Spleen (tissue), 11 donors: ENCODE results near the gene SLC16A3. TPM values are rescaled to one million over a fixed set of nuclear protein-coding genes. Genes with fewer than 3 reads are reported as not detected.

Experiments
- DNase-seq: peaks from one replicate; pipeline ENCODE4 v3.0.0-alpha.2; 2020
- H3K27ac ChIP-seq, 8 donors: fragments of 200-600 bp; sonication (generic) in 7 of 8; 1 replicate in 4 of 8; 2 replicates in 4 of 8; pipeline versions ENCODE4 v1.5.0 to v1.8.0; 2016 to 2021; ENCODE audit warnings: inconsistent platforms in 4 of 8, mild to moderate bottlenecking in 4 of 8, moderate library complexity in 1 of 8
- H3K27me3 ChIP-seq, 7 donors: fragments of 200-600 bp; sonication (generic) in 6 of 7; replicated peaks in 1 of 7; 1 replicate in 4 of 7; 2 replicates in 3 of 7; pipeline versions ENCODE4 v1.5.0 to v1.8.0; 2016 to 2021; ENCODE audit warnings: inconsistent platforms in 3 of 7, mild to moderate bottlenecking in 1 of 7
- H3K36me3 ChIP-seq, 6 donors: fragments of 200-600 bp; sonication (generic) in 5 of 6; 1 replicate in 4 of 6; 2 replicates in 2 of 6; pipeline versions ENCODE4 v1.5.0 to v1.8.0; 2016 to 2021; ENCODE audit warnings: inconsistent platforms in 2 of 6
- H3K4me1 ChIP-seq, 6 donors: fragments of 200-600 bp; sonication (generic) in 5 of 6; 1 replicate in 3 of 6; 2 replicates in 3 of 6; pipeline versions ENCODE4 v1.5.0 to v1.8.0; 2016 to 2021; ENCODE audit warnings: inconsistent platforms in 3 of 6
- H3K4me3 ChIP-seq, 8 donors: fragments of 200-600 bp; sonication (generic) in 7 of 8; 1 replicate in 4 of 8; 2 replicates in 4 of 8; pipeline versions ENCODE4 v1.5.0 to v1.8.0; 2016 to 2021; ENCODE audit warnings: inconsistent platforms in 4 of 8, mild to moderate bottlenecking in 4 of 8, moderate library complexity in 2 of 8
- H3K9me3 ChIP-seq, 8 donors: fragments of 200-600 bp; sonication (generic) in 7 of 8; 1 replicate in 4 of 8; 2 replicates in 4 of 8; pipeline versions ENCODE4 v1.5.0 to v1.8.0; 2016 to 2021; ENCODE audit warnings: inconsistent platforms in 4 of 8
- POLR2A ChIP-seq, 3 donors: fragments of 450-650 bp; IDR thresholded peaks; one replicate each; pipeline ENCODE4 v1.5.1; 2017; ENCODE audit warnings: antibody characterized with exemption in 3 of 3, mild to moderate bottlenecking in 1 of 3
- POLR2AphosphoS5 ChIP-seq, 3 donors: sonication (generic); formaldehyde crosslinking; IDR thresholded peaks; one replicate each; pipeline ENCODE4 v1.5.1; 2017; ENCODE audit warnings: antibody characterized with exemption in 3 of 3
- WGBS, 5 donors: extraction: QIAGEN DNeasy Blood & Tissue Kit in 3 of 5; methylation state at CpG; one replicate each; pipeline versions ENCODE4 v1.1.5 to v1.1.7; 2013 to 2018; 5-methylcytosine and 5-hydroxymethylcytosine counted together
- intact Hi-C: fragments of 100-400 bp; cut with DNase I; formaldehyde crosslinking; loops from one replicate; pipeline ENCODE4 v1.15.0; 2023; ENCODE audit warnings: low total_unique reads
- polyA plus RNA-seq, 3 donors: library from polyadenylated mRNA; stranded (reverse); fragments of 200-250 nt; gene quantifications; one replicate each; pipeline ENCODE4 v1.2.1, GENCODE V29; 2013
- total RNA-seq, 7 donors: library from RNA; depleted of rRNA in 3 of 7; stranded (reverse); fragments of >200 nt in 3 of 7; fragmentation: NEBNext Ultra II Directional in 4 of 7; extraction: Animal tissue kit (Norgen Biotek cat#: 25700) in 4 of 7; gene quantifications; one replicate each; pipeline versions ENCODE4 v1.1.0 to v1.2.1, GENCODE V29; 2016 to 2021
- TF ChIP-seq, protein P1 (sequence below), 11 experiments: fragments of 200-600 bp in 7 of 11; fragments of 450-650 bp in 4 of 11; sonication (generic) in 4 of 11; IDR thresholded peaks in 8 of 11; conservative IDR thresholded peaks in 3 of 11; 1 replicate in 7 of 11; 2 replicates in 4 of 11; pipeline versions ENCODE4 v1.4.0 to v1.8.0; 2016 to 2021; ENCODE audit warnings: antibody characterized with exemption in 11 of 11, inconsistent platforms in 4 of 11, mild to moderate bottlenecking in 1 of 11
- donor health status: healthy with polysubstance abuse.
- donor health status: DM: no; HTN: no; CAD: no; lungs with moderate emphysema.
- donor health status: DM: no; HTN: no; CAD: no.
- donor health status: Bipolar disorder and iron deficiency.
- donor health status: healthy.
- donor health status: DM: no; HTN: no; CAD: no.
- donor health status: DM: yes; HTN: yes; CAD: no.

The SLC16A3 gene
- total and polyA plus RNA-seq, 10 donors = 11.1 to 185 (median 74.0) TPM

DNA sequence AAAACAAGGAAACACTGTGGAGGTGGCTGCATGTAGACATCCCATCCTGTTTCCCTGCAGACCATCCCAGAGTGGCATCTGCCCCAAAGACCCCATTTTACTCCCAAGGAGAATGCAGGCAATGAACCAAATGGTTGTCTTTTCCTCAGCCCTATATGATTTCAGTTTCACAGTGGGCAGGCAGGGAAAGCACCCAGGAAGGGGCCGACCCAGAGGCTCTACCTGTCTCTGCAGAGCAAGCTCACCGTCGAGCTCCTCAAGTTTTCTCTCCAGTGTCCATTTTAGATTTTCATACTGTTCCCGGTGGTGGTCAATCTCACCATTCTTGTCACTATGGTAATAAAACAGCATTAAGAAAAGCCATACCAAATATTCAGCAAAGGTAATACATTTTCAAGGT is 30.8 kb upstream of the SLC16A3 start:
- TF ChIP-seq, protein P1, sequence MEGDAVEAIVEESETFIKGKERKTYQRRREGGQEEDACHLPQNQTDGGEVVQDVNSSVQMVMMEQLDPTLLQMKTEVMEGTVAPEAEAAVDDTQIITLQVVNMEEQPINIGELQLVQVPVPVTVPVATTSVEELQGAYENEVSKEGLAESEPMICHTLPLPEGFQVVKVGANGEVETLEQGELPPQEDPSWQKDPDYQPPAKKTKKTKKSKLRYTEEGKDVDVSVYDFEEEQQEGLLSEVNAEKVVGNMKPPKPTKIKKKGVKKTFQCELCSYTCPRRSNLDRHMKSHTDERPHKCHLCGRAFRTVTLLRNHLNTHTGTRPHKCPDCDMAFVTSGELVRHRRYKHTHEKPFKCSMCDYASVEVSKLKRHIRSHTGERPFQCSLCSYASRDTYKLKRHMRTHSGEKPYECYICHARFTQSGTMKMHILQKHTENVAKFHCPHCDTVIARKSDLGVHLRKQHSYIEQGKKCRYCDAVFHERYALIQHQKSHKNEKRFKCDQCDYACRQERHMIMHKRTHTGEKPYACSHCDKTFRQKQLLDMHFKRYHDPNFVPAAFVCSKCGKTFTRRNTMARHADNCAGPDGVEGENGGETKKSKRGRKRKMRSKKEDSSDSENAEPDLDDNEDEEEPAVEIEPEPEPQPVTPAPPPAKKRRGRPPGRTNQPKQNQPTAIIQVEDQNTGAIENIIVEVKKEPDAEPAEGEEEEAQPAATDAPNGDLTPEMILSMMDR (IDR thresholded peaks at IDR 0.05 in 8 of 11, conservative IDR thresholded peaks at IDR 0.05 in 3 of 11) = no peak
- TF ChIP-seq POLR2A (IDR thresholded peaks at IDR 0.05) = no peak
- no peak for TF ChIP-seq POLR2AphosphoS5 (IDR thresholded peaks at IDR 0.05)
- Histone ChIP-seq H3K36me3 (peaks cover 0 to 63% (median 7%) of the 10 kb centered on the region in 6 donors), H3K27me3 (no peaks in the 10 kb centered on the region), H3K9me3 (no peaks in the 10 kb centered on the region), H3K4me1 (peaks cover 0 to 45% (median 15%) of the 10 kb centered on the region in 6 donors), H3K4me3 (no peak overlapping the region), H3K27ac (no peak overlapping the region)
- WGBS, 5 donors = 74 to 81% (median 77%) methylated on average over 4 of the region's 4 CpGs
- intact Hi-C loops = no loop called here
- no peak for DNase-seq

- 93 to 97% (median 96%) methylated on average over 12 of the region's 12 CpGs for WGBS, 5 donors
- Histone ChIP-seq H3K36me3 (peaks cover 0 to 49% (median 7%) of the 10 kb centered on the region in 6 donors), H3K27ac (peak overlapping the region in 1 of 8 donors; percentile 66), H3K4me3 (no peak overlapping the region), H3K27me3 (no peaks in the 10 kb centered on the region), H3K4me1 (peaks cover 0 to 32% (median 6%) of the 10 kb centered on the region in 6 donors), H3K9me3 (no peaks in the 10 kb centered on the region)
- TF ChIP-seq, protein P1 (IDR thresholded peaks at IDR 0.05 in 8 of 11, conservative IDR thresholded peaks at IDR 0.05 in 3 of 11) = no peak
- no peak for TF ChIP-seq POLR2AphosphoS5 (IDR thresholded peaks at IDR 0.05)
- no peak for TF ChIP-seq POLR2A (IDR thresholded peaks at IDR 0.05)
- intact Hi-C loops = no loop called here
- DNase-seq = no peak
These were observed 29.3 kb upstream of the SLC16A3 start for GRCh38 chr17:82199496-82199895.

- 82 to 89% (median 87%) methylated on average over 17 of the region's 17 CpGs for WGBS, 5 donors
- DNase-seq = no peak
- peak overlapping the region in 4 of 8 donors; percentile 44 to 66 (median 58) for H3K27ac ChIP-seq
- TF ChIP-seq POLR2A (IDR thresholded peaks at IDR 0.05) (no peak), POLR2AphosphoS5 (IDR thresholded peaks at IDR 0.05) (no peak)
- TF ChIP-seq, protein P1 (IDR thresholded peaks at IDR 0.05 in 8 of 11, conservative IDR thresholded peaks at IDR 0.05 in 3 of 11) = no peak
- no peak overlapping the region for H3K4me3 ChIP-seq
- peaks cover 0 to 43% (median 3%) of the 10 kb centered on the region in 6 donors for H3K36me3 ChIP-seq
- H3K27me3 ChIP-seq = no peaks in the 10 kb centered on the region
- intact Hi-C loops = loop anchor here (10.0 kb wide), 1 partner anchor 125 kb away; no protein-coding TSS in a partner anchor
- no peaks in the 10 kb centered on the region for H3K9me3 ChIP-seq
- peaks cover 0 to 39% (median 7%) of the 10 kb centered on the region in 6 donors for H3K4me1 ChIP-seq
These were observed 28.7 kb upstream of the SLC16A3 start for GRCh38 chr17:82200135-82200534.

DNA sequence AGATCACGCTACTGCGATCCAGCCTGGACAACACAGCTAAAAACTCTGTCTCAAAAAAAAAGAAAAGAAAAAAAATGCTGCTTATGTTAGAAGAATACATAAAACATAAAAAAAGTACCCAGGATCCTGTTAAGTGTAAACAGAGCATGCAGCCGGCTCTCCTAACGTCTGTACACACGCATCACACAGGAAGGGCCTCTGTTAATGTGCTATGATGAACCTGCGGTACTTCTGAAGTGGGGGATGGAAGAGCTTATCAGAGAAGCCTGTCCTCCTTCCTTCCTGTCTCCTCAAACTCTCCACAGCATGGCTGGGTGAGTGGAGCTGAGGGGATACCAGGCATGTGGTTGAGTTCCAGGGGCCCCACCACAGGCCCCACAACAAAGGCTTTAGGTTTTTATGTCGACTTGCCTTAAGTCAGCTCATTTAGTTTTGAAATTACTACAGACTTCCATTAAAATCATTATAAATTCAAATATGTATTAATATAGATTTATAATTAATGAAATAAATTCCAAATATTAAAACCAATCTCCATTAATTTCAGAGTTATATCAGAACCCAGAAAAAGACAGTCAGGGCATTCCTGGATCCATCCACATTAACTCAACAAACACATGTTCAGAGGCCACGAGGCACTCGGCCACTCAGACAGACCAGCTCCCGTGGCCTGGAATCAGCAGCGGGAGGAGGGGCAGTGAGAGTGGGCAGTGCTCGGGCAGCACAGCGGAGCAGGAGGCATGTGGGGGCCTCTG is 27.9 kb upstream of the SLC16A3 start:
- H3K4me1 ChIP-seq = peaks cover 4 to 47% (median 13%) of the 10 kb centered on the region in 6 donors
- H3K27ac ChIP-seq = peak overlapping the region in 4 of 8 donors; percentile 44 to 66 (median 58)
- WGBS, 5 donors = 56 to 71% (median 61%) methylated on average over 13 of the region's 13 CpGs
- peaks cover 0 to 37% (median 2%) of the 10 kb centered on the region in 6 donors for H3K36me3 ChIP-seq
- TF ChIP-seq, protein P1 (IDR thresholded peaks at IDR 0.05 in 8 of 11, conservative IDR thresholded peaks at IDR 0.05 in 3 of 11) = no peak
- TF ChIP-seq POLR2AphosphoS5 (IDR thresholded peaks at IDR 0.05) = peak in 1 of 3 donors; percentile 60
- H3K9me3 ChIP-seq = no peaks in the 10 kb centered on the region
- DNase-seq = no peak
- intact Hi-C loops = loop anchor here (10.0 kb wide), 1 partner anchor 124 kb away; no protein-coding TSS in a partner anchor
- no peak overlapping the region for H3K4me3 ChIP-seq
- no peaks in the 10 kb centered on the region for H3K27me3 ChIP-seq
